ENCODE data around the gene GPR137B. TPM values are rescaled to one million over a fixed set of nuclear protein-coding genes. Genes with fewer than 3 reads are reported as not detected.

The GPR137B gene
- total and polyA plus RNA-seq, 4 donors: 2.2 to 8.6 (median 5.3) TPM

DNA sequence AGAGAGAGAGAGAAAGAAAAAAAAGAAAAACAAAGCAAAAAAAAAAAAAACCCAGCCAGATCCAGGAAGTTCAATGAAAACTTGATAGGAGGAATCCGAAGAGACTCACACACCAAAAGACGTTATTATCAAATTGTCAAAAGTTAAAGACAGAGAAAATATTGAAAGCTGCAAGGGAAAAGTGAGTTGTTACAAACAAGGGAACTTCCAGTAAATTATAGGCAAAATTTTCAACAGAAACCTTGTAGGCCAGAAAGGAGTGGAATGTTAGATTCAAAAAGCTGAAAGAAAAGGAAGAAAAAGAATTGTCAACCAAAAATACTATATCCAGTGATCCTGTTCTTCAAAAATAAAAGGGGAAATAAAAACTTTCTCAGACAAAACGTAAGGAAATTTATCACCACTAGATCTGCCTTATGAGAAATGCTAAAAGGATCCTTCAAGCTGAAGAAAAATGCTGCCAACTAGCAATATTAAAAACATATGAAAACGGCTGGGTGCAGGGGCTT lies 115.8 kb downstream of the GPR137B start:
- Histone ChIP-seq H3K9me3 (ENCODE audit: control insufficient read depth in 4 of 4, low read length in 3 of 4) (peaks cover 0 to 6% (median 3%) of the 10 kb centered on the region in 4 donors), H3K4me3 (ENCODE audit: low read depth in 1 of 3, low read length in 3 of 3) (peak overlapping the region in 1 of 3 donors; percentile 22), H3K36me3 (ENCODE audit: control insufficient read depth in 4 of 4, insufficient read depth in 3 of 4, low read depth in 1 of 4, low read length in 3 of 4) (peaks cover 0 to 4% (median 3%) of the 10 kb centered on the region in 4 donors), H3K27ac (ENCODE audit: low read depth in 1 of 2, low read length in 2 of 2) (no peak overlapping the region), H3K4me1 (ENCODE audit: control insufficient read depth in 4 of 4, insufficient read depth in 4 of 4, low read length in 3 of 4) (no peaks in the 10 kb centered on the region), H3K27me3 (ENCODE audit: control insufficient read depth in 4 of 4, insufficient read depth in 4 of 4, low read length in 3 of 4) (no peaks in the 10 kb centered on the region), H3K9ac (ENCODE audit: low read depth in 1 of 2, low read length in 2 of 2) (no peak overlapping the region)
- TF ChIP-seq RXRA (IDR thresholded peaks at IDR 0.05) (no peak), EGR1 (IDR thresholded peaks at IDR 0.05; ENCODE audit: low read depth in 2 of 2) (no peak), FOXA2 (IDR thresholded peaks at IDR 0.05) (no peak), NR2F2 (IDR thresholded peaks at IDR 0.05) (no peak), SP1 (IDR thresholded peaks at IDR 0.05) (no peak), YY1 (IDR thresholded peaks at IDR 0.05) (no peak), TAF1 (conservative IDR thresholded peaks at IDR 0.05) (no peak), HNF4A (conservative IDR thresholded peaks at IDR 0.05) (no peak), FOXA1 (IDR thresholded peaks at IDR 0.05) (no peak), JUND (IDR thresholded peaks at IDR 0.05) (no peak), RAD21 (IDR thresholded peaks at IDR 0.05) (no peak), HNF4G (IDR thresholded peaks at IDR 0.05) (no peak), GABPA (IDR thresholded peaks at IDR 0.05 in 1 of 2, conservative IDR thresholded peaks at IDR 0.05 in 1 of 2) (no peak)
- TF ChIP-seq, protein P1, sequence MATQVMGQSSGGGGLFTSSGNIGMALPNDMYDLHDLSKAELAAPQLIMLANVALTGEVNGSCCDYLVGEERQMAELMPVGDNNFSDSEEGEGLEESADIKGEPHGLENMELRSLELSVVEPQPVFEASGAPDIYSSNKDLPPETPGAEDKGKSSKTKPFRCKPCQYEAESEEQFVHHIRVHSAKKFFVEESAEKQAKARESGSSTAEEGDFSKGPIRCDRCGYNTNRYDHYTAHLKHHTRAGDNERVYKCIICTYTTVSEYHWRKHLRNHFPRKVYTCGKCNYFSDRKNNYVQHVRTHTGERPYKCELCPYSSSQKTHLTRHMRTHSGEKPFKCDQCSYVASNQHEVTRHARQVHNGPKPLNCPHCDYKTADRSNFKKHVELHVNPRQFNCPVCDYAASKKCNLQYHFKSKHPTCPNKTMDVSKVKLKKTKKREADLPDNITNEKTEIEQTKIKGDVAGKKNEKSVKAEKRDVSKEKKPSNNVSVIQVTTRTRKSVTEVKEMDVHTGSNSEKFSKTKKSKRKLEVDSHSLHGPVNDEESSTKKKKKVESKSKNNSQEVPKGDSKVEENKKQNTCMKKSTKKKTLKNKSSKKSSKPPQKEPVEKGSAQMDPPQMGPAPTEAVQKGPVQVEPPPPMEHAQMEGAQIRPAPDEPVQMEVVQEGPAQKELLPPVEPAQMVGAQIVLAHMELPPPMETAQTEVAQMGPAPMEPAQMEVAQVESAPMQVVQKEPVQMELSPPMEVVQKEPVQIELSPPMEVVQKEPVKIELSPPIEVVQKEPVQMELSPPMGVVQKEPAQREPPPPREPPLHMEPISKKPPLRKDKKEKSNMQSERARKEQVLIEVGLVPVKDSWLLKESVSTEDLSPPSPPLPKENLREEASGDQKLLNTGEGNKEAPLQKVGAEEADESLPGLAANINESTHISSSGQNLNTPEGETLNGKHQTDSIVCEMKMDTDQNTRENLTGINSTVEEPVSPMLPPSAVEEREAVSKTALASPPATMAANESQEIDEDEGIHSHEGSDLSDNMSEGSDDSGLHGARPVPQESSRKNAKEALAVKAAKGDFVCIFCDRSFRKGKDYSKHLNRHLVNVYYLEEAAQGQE (IDR thresholded peaks at IDR 0.05): no peak
- TF ChIP-seq, protein P2, sequence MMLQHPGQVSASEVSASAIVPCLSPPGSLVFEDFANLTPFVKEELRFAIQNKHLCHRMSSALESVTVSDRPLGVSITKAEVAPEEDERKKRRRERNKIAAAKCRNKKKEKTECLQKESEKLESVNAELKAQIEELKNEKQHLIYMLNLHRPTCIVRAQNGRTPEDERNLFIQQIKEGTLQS (IDR thresholded peaks at IDR 0.05): no peak
- TF ChIP-seq, protein P3, sequence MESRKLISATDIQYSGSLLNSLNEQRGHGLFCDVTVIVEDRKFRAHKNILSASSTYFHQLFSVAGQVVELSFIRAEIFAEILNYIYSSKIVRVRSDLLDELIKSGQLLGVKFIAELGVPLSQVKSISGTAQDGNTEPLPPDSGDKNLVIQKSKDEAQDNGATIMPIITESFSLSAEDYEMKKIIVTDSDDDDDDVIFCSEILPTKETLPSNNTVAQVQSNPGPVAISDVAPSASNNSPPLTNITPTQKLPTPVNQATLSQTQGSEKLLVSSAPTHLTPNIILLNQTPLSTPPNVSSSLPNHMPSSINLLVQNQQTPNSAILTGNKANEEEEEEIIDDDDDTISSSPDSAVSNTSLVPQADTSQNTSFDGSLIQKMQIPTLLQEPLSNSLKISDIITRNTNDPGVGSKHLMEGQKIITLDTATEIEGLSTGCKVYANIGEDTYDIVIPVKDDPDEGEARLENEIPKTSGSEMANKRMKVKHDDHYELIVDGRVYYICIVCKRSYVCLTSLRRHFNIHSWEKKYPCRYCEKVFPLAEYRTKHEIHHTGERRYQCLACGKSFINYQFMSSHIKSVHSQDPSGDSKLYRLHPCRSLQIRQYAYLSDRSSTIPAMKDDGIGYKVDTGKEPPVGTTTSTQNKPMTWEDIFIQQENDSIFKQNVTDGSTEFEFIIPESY (IDR thresholded peaks at IDR 0.05): no peak
- TF ChIP-seq, protein P4, sequence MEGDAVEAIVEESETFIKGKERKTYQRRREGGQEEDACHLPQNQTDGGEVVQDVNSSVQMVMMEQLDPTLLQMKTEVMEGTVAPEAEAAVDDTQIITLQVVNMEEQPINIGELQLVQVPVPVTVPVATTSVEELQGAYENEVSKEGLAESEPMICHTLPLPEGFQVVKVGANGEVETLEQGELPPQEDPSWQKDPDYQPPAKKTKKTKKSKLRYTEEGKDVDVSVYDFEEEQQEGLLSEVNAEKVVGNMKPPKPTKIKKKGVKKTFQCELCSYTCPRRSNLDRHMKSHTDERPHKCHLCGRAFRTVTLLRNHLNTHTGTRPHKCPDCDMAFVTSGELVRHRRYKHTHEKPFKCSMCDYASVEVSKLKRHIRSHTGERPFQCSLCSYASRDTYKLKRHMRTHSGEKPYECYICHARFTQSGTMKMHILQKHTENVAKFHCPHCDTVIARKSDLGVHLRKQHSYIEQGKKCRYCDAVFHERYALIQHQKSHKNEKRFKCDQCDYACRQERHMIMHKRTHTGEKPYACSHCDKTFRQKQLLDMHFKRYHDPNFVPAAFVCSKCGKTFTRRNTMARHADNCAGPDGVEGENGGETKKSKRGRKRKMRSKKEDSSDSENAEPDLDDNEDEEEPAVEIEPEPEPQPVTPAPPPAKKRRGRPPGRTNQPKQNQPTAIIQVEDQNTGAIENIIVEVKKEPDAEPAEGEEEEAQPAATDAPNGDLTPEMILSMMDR (IDR thresholded peaks at IDR 0.05; ENCODE audit: low read depth, low read length, missing input control): no peak
- TF ChIP-seq, protein P5, sequence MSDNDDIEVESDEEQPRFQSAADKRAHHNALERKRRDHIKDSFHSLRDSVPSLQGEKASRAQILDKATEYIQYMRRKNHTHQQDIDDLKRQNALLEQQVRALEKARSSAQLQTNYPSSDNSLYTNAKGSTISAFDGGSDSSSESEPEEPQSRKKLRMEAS (IDR thresholded peaks at IDR 0.05): no peak
- no peak for DNase-seq (ENCODE audit: low spot score)
- WGBS: 84% methylated on average over 4 of the region's 4 CpGs

Other genes with a start within 250 kb of the GPR137B start
- gene NID1, start 77.4 kb upstream of the GPR137B start, total RNA-seq: 10 to 100 TPM; 65.3 to 90.1 TPM
- 10 to 100 TPM; 21.2 to 45.1 TPM for gene NID1, start 77.4 kb upstream of the GPR137B start, polyA plus RNA-seq
- gene ERO1B, start 139.4 kb downstream of the GPR137B start, total RNA-seq: 10 to 100 TPM in 1 of 2 donors, 1 to 10 TPM in 1; 5.5 to 22.9 TPM
- 10 to 100 TPM in 1 of 2 donors, 1 to 10 TPM in 1; 6.8 to 11.0 TPM for gene ERO1B, start 139.4 kb downstream of the GPR137B start, polyA plus RNA-seq